Prostate gland (tissue), 2 donors: ENCODE data around the gene ANGEL1. TPM values are rescaled to one million over a fixed set of nuclear protein-coding genes. Genes with fewer than 3 reads are reported as not detected.

Experiments
- DNase-seq: peaks from one replicate; pipeline ENCODE4 v3.0.0-alpha.2; 2019; ENCODE audit warnings: low spot score
- H3K27ac ChIP-seq, 2 donors: fragments of 200-600 bp; sonication (generic); 2 replicates each; pipeline ENCODE4 v1.5.1; 2017 to 2019
- H3K27me3 ChIP-seq: fragments of 200-600 bp; sonication (generic); replicated peaks from 2 replicates; pipeline ENCODE4 v1.5.1; 2019; ENCODE audit not compliant: insufficient read depth
- H3K36me3 ChIP-seq, 2 donors: fragments of 200-600 bp; sonication (generic); 1 replicate in 1 of 2; 2 replicates in 1 of 2; pipeline versions ENCODE4 v1.5.1 to v1.8.1; 2017 to 2019
- H3K4me1 ChIP-seq: fragments of 200-600 bp; sonication (generic); replicated peaks from 2 replicates; pipeline ENCODE4 v1.5.1; 2019
- H3K4me3 ChIP-seq, 2 donors: fragments of 200-600 bp; sonication (generic); 2 replicates each; pipeline ENCODE4 v1.5.1; 2017 to 2019
- H3K9me3 ChIP-seq: fragments of 200-600 bp; sonication (generic); 2 replicates; pipeline ENCODE4 v1.5.1; 2017
- CTCF ChIP-seq, 4 experiments: fragments of 200-600 bp in 2 of 4; fragments of 450-650 bp in 2 of 4; sonication (generic) in 2 of 4; IDR thresholded peaks; 1 replicate in 3 of 4; 2 replicates in 1 of 4; pipeline ENCODE4 v1.5.1; 2016 to 2019; ENCODE audit warnings: antibody characterized with exemption in 4 of 4, mild to moderate bottlenecking in 2 of 4, moderate library complexity in 2 of 4
- POLR2A ChIP-seq: fragments of 450-650 bp; IDR thresholded peaks from one replicate; pipeline ENCODE4 v1.6.1; 2016; ENCODE audit warnings: antibody characterized with exemption, mild to moderate bottlenecking
- POLR2AphosphoS5 ChIP-seq: sonication (generic); formaldehyde crosslinking; IDR thresholded peaks from one replicate; pipeline ENCODE4 v1.6.1; 2017; ENCODE audit warnings: antibody characterized with exemption
- WGBS: methylation state at CpG from one replicate; pipeline ENCODE4 v1.1.5; 2018; 5-methylcytosine and 5-hydroxymethylcytosine counted together
- intact Hi-C: fragments of 100-400 bp; cut with DNase I; formaldehyde crosslinking; loops from one replicate; pipeline ENCODE4 v1.14.2; 2022
- total RNA-seq, 2 donors: library from RNA; depleted of rRNA; stranded (reverse); fragments of >200 nt; gene quantifications; one replicate each; pipeline ENCODE4 v1.1.0, GENCODE V29; 2016

The ANGEL1 gene
- total RNA-seq, 2 donors from 2014 or later: 10.3 to 58.8 TPM

GRCh38 chr14:76784266-76784874 lies 28.3 kb downstream of the ANGEL1 start:
- no peaks in the 10 kb centered on the region for H3K27me3 ChIP-seq
- intact Hi-C loops: loop anchor here (5.0 kb wide), 1 partner anchor 72 kb away; no protein-coding TSS in a partner anchor
- 74% methylated on average over 6 of the region's 6 CpGs for WGBS
- H3K9me3 ChIP-seq: no peaks in the 10 kb centered on the region
- H3K27ac ChIP-seq: no peak overlapping the region
- TF ChIP-seq POLR2AphosphoS5 (no peak), POLR2A (no peak), CTCF (IDR thresholded peaks at IDR 0.05) (no peak)
- DNase-seq: no peak
- H3K4me3 ChIP-seq: no peak overlapping the region
- no peaks in the 10 kb centered on the region for H3K4me1 ChIP-seq
- H3K36me3 ChIP-seq: peaks cover 0 to 6% of the 10 kb centered on the region in 2 donors

- H3K4me3 ChIP-seq: no peak overlapping the region
- 54% methylated on average over 8 of the region's 9 CpGs for WGBS
- peaks cover 0 to 6% of the 10 kb centered on the region in 2 donors for H3K36me3 ChIP-seq
These were observed 29.7 kb downstream of the ANGEL1 start for GRCh38 chr14:76782885-76783566.

GRCh38 chr14:76782115-76782884 lies 30.4 kb downstream of the ANGEL1 start:
- H3K27ac ChIP-seq: no peak overlapping the region
- no peaks in the 10 kb centered on the region for H3K4me1 ChIP-seq
- H3K27me3 ChIP-seq: no peaks in the 10 kb centered on the region
- TF ChIP-seq CTCF (IDR thresholded peaks at IDR 0.05): no peak
- no peak for TF ChIP-seq POLR2AphosphoS5
- TF ChIP-seq POLR2A: no peak
- H3K4me3 ChIP-seq: no peak overlapping the region
- H3K9me3 ChIP-seq: no peaks in the 10 kb centered on the region
- WGBS: 86% methylated on average over 9 of the region's 10 CpGs
- intact Hi-C loops: loop anchor here (5.0 kb wide), 1 partner anchor 70 kb away; no protein-coding TSS in a partner anchor
- DNase-seq: no peak
- H3K36me3 ChIP-seq: peaks cover 0 to 2% of the 10 kb centered on the region in 2 donors

More at GRCh38 chr14:76782885-76783566, 29.7 kb downstream of the ANGEL1 start:
- no peak overlapping the region for H3K27ac ChIP-seq
- intact Hi-C loops: loop anchor here (5.0 kb wide), 1 partner anchor 71 kb away; no protein-coding TSS in a partner anchor
- no peaks in the 10 kb centered on the region for H3K27me3 ChIP-seq
- no peak for DNase-seq
- H3K4me1 ChIP-seq: no peaks in the 10 kb centered on the region
- no peaks in the 10 kb centered on the region for H3K9me3 ChIP-seq
- TF ChIP-seq CTCF (IDR thresholded peaks at IDR 0.05): no peak
- no peak for TF ChIP-seq POLR2AphosphoS5
- no peak for TF ChIP-seq POLR2A

- no peak overlapping the region for H3K27ac ChIP-seq
These were observed 31.0 kb downstream of the ANGEL1 start for GRCh38 chr14:76781648-76782051.

More at GRCh38 chr14:76781648-76782051, 31.0 kb downstream of the ANGEL1 start:
- Histone ChIP-seq H3K27me3 (no peaks in the 10 kb centered on the region), H3K4me1 (no peaks in the 10 kb centered on the region), H3K4me3 (no peak overlapping the region), H3K36me3 (no peaks in the 10 kb centered on the region), H3K9me3 (no peaks in the 10 kb centered on the region)
- intact Hi-C loops: loop anchor here (5.0 kb wide), 1 partner anchor 69 kb away; no protein-coding TSS in a partner anchor
- no peak for DNase-seq
- 86% methylated on average over 2 of the region's 2 CpGs for WGBS
- TF ChIP-seq CTCF (IDR thresholded peaks at IDR 0.05) (no peak), POLR2AphosphoS5 (no peak), POLR2A (no peak)
